GM23248 (cell line): ENCODE data around the gene PCGF5. TPM values are rescaled to one million over a fixed set of nuclear protein-coding genes. Genes with fewer than 3 reads are reported as not detected.
A peak's percentile ranks its signal among the peaks of the same experiment; 100 is the strongest.
"Not testable (repeated sequence)": the region's sequence is repeated elsewhere in the genome, so short reads cannot be mapped to it uniquely, and the experiment has no call there.

ENCODE experiments used
- DNase-seq: peaks from one replicate; pipeline ENCODE4 v3.0.0-alpha.2; 2015
- H2AFZ ChIP-seq: fragments of 200-600 bp; sonication (generic); 2 replicates; pipeline ENCODE4 v1.6.1; 2016; ENCODE audit warnings: antibody characterized with exemption
- H3F3A ChIP-seq: fragments of 200-600 bp; sonication (generic); 2 replicates; pipeline ENCODE4 v1.6.1; 2016; ENCODE audit warnings: mild to moderate bottlenecking, antibody characterized with exemption, mixed run types; ENCODE audit not compliant: insufficient read depth
- H3K27ac ChIP-seq: fragments of 200-600 bp; sonication (generic); 2 replicates; pipeline ENCODE4 v1.5.1; 2016; ENCODE audit warnings: mild to moderate bottlenecking
- H3K27me3 ChIP-seq: fragments of 200-600 bp; sonication (generic); replicated peaks from 2 replicates; pipeline ENCODE4 v1.6.1; 2016; ENCODE audit warnings: mild to moderate bottlenecking; ENCODE audit not compliant: insufficient read depth
- H3K36me3 ChIP-seq: fragments of 200-600 bp; sonication (generic); 2 replicates; pipeline ENCODE4 v1.6.1; 2016; ENCODE audit warnings: low read depth, mild to moderate bottlenecking
- H3K4me1 ChIP-seq: fragments of 200-600 bp; sonication (generic); 2 replicates; pipeline ENCODE4 v1.6.1; 2016; ENCODE audit warnings: mild to moderate bottlenecking; ENCODE audit not compliant: insufficient read depth
- H3K4me2 ChIP-seq: fragments of 200-600 bp; sonication (generic); one replicate; pipeline ENCODE4 v1.6.1; 2016; ENCODE audit warnings: mild to moderate bottlenecking; ENCODE audit not compliant: unreplicated experiment
- H3K4me3 ChIP-seq: fragments of 200-600 bp; sonication (generic); 2 replicates; pipeline ENCODE4 v1.5.1; 2016; ENCODE audit warnings: mild to moderate bottlenecking
- H3K79me2 ChIP-seq: fragments of 200-600 bp; sonication (generic); 2 replicates; pipeline ENCODE4 v1.6.1; 2016; ENCODE audit warnings: mild to moderate bottlenecking; ENCODE audit not compliant: insufficient read depth
- H3K9ac ChIP-seq: fragments of 200-600 bp; sonication (generic); 2 replicates; pipeline ENCODE4 v1.6.1; 2016; ENCODE audit warnings: mild to moderate bottlenecking
- H3K9me2 ChIP-seq: fragments of 200-600 bp; sonication (generic); 2 replicates; pipeline ENCODE4 v1.6.1; 2016; ENCODE audit warnings: mixed run types, mild to moderate bottlenecking, moderate library complexity; ENCODE audit not compliant: insufficient read depth
- H3K9me3 ChIP-seq: fragments of 200-600 bp; sonication (generic); one replicate; pipeline ENCODE4 v1.6.1; 2017; ENCODE audit warnings: low read depth
- H4K20me1 ChIP-seq: fragments of 200-600 bp; sonication (generic); 2 replicates; pipeline ENCODE4 v1.6.0; 2016; ENCODE audit not compliant: insufficient read depth
- EZH2 ChIP-seq: fragments of 200-600 bp; sonication (generic); IDR thresholded peaks from 2 replicates; pipeline ENCODE4 v1.6.1; 2018; ENCODE audit warnings: antibody characterized with exemption, mild to moderate bottlenecking; ENCODE audit not compliant: insufficient read depth, poor library complexity, severe bottlenecking
- EZH2phosphoT487 ChIP-seq: fragments of 200-600 bp; sonication (generic); IDR thresholded peaks from 2 replicates; pipeline ENCODE4 v1.6.1; 2018; ENCODE audit warnings: antibody characterized with exemption, moderate library complexity, mild to moderate bottlenecking, low read depth; ENCODE audit not compliant: insufficient read depth
- WGBS, 2 experiments: methylation state at CpG; one replicate each; pipeline ENCODE4 v1.1.6; 2015 to 2017; ENCODE audit warnings: low lambda C conversion rate in 2 of 2, low coverage in 1 of 2; ENCODE audit errors: missing lambda C conversion rate in 2 of 2; 5-methylcytosine and 5-hydroxymethylcytosine counted together
- in situ Hi-C: fragments of 300-500 bp; cut with MboI; formaldehyde crosslinking; loops from 2 replicates; pipeline ENCODE4 v1.15.0; 2020
- polyA plus RNA-seq: library from polyadenylated mRNA; unstranded; fragments of >200 nt; fragmentation: Nextera tagmentation; extraction: Ambion mirVana; gene quantifications from 2 replicates; pipeline ENCODE4 v1.2.1, GENCODE V29; 2016
- total RNA-seq: library from RNA; depleted of rRNA; stranded (reverse); fragments of >200 nt; shearing (Covaris generic); gene quantifications from 2 replicates; pipeline ENCODE4 v1.2.3, GENCODE V29; 2014

The PCGF5 gene
- total and polyA plus RNA-seq, 2 experiments from 2014 or later: 23.5 to 33.9 TPM

DNA sequence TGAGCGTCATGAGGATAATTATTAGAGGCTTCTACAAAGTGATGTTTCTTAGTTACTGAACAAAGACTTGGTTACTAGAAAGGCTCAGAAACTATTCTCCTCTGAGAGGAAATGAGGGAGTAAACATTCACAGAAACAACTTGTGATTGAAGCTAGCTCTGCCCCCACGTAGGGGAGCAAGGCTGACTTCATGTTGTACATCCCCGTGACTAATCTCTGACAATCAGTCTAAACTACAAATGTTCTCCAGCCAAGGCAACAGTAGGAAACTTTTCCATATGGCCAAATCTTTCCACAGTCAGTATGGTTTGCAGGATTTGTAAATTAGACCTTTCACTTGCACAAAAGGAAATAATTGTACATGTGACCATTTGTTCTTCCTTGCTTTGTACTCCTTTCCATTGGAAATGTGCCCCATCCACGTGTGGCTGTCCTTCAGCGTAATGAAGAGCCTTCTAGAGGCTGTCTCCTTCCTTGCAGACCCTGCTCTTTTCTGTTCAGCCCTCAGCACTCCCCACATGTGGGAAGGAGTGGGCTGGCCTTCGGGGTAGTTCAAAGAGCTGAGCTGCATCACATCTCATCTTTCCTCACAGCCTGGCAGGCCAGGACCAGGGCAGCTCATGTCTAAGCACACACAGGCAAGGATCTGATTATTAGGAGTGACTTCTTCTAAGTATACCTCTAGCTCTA is 93.5 kb downstream of the PCGF5 start:
- no peaks in the 10 kb centered on the region for H3K36me3 ChIP-seq
- H3K79me2 ChIP-seq: no peaks in the 10 kb centered on the region
- H3K9ac ChIP-seq: no peak overlapping the region
- no peak for TF ChIP-seq EZH2phosphoT487
- TF ChIP-seq EZH2: no peak
- H2AFZ ChIP-seq: 0 out of 2 replicates have a peak overlapping the region, but pooled peaks have one; percentile 25
- H3K4me2 ChIP-seq: peak overlapping the region; percentile 32
- H3K9me3 ChIP-seq: no peaks in the 10 kb centered on the region
- no peaks in the 10 kb centered on the region for H3K9me2 ChIP-seq
- in situ Hi-C loops: no loop called here
- no peaks in the 10 kb centered on the region for H3K27me3 ChIP-seq
- H4K20me1 ChIP-seq: no peaks in the 10 kb centered on the region
- no peak overlapping the region for H3K27ac ChIP-seq
- WGBS, 2 experiments: 33 to 37% methylated on average over 6 of the region's 6 CpGs
- H3K4me1 ChIP-seq: peaks cover 12% of the 10 kb centered on the region
- H3K4me3 ChIP-seq: no peak overlapping the region
- H3F3A ChIP-seq: peaks cover 17% of the 10 kb centered on the region
- DNase-seq: peak; percentile 81

- H3K9me2 ChIP-seq: no peaks in the 10 kb centered on the region
- peaks cover 17% of the 10 kb centered on the region for H3F3A ChIP-seq
- DNase-seq: no peak
- whole genome bisulfite sequencing, 2 experiments: 97 to 98% methylated on average over 2 of the region's 2 CpGs
- no peak overlapping the region for H3K9ac ChIP-seq
- no peak for TF ChIP-seq EZH2
- no peak for TF ChIP-seq EZH2phosphoT487
- no peak overlapping the region for H3K4me2 ChIP-seq
- H3K9me3 ChIP-seq: no peaks in the 10 kb centered on the region
- H4K20me1 ChIP-seq: no peaks in the 10 kb centered on the region
- peaks cover 12% of the 10 kb centered on the region for H3K4me1 ChIP-seq
- in situ Hi-C loops: no loop called here
- no peak overlapping the region for H3K4me3 ChIP-seq
- no peak overlapping the region for H2AFZ ChIP-seq
- H3K27me3 ChIP-seq: no peaks in the 10 kb centered on the region
- no peaks in the 10 kb centered on the region for H3K36me3 ChIP-seq
- H3K27ac ChIP-seq: no peak overlapping the region
- no peaks in the 10 kb centered on the region for H3K79me2 ChIP-seq
Measured at GRCh38 chr10:91316486-91316885, 96.0 kb downstream of the PCGF5 start.

- H3K27me3 ChIP-seq: no peaks in the 10 kb centered on the region
- TF ChIP-seq EZH2phosphoT487 (no peak), EZH2 (no peak)
- H3K79me2 ChIP-seq: no peaks in the 10 kb centered on the region
- H3K9ac ChIP-seq: no peak overlapping the region
- H3K9me2 ChIP-seq: no peaks in the 10 kb centered on the region
- no peaks in the 10 kb centered on the region for H3K9me3 ChIP-seq
- DNase-seq: no peak
- H4K20me1 ChIP-seq: no peaks in the 10 kb centered on the region
- H3K4me2 ChIP-seq: no peak overlapping the region
- peaks cover 12% of the 10 kb centered on the region for H3K4me1 ChIP-seq
- H3K4me3 ChIP-seq: no peak overlapping the region
- no peak overlapping the region for H3K27ac ChIP-seq
- in situ Hi-C loops: no loop called here
- no peak overlapping the region for H2AFZ ChIP-seq
- H3K36me3 ChIP-seq: no peaks in the 10 kb centered on the region
- peaks cover 17% of the 10 kb centered on the region for H3F3A ChIP-seq
Measured at GRCh38 chr10:91317541-91317940, 97.1 kb downstream of the PCGF5 start.

DNA sequence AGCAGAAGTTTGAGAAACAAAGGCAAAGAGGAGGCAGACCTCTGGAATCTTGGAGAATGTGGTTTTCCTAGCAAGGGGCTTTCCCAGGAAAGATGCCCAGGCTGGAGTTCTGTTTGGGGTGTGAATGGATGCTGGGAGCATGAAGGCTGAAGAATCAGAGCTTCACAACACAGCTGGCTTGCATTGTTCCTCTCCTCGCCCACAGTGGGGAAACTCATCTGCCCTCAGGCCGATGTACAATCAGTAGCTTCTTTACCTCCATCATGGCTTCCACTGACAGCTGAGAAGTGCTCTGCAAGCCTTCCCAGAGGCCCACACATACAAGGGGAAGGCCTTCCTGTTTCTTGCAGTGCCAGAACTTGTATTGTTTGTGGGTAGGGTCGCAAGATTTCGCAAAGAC is 98.9 kb downstream of the PCGF5 start:
- Histone ChIP-seq H3K9ac (no peak overlapping the region), H3K27ac (no peak overlapping the region), H3F3A (peaks cover 10% of the 10 kb centered on the region), H4K20me1 (no peaks in the 10 kb centered on the region), H3K9me2 (no peaks in the 10 kb centered on the region), H2AFZ (no peak overlapping the region), H3K79me2 (no peaks in the 10 kb centered on the region), H3K4me2 (no peak overlapping the region), H3K4me3 (no peak overlapping the region), H3K27me3 (no peaks in the 10 kb centered on the region), H3K4me1 (peaks cover 4% of the 10 kb centered on the region), H3K36me3 (no peaks in the 10 kb centered on the region), H3K9me3 (no peaks in the 10 kb centered on the region)
- WGBS, 2 experiments: 80 to 85% methylated on average over 4 of the region's 4 CpGs
- TF ChIP-seq EZH2 (no peak), EZH2phosphoT487 (no peak)
- in situ Hi-C loops: no loop called here
- no peak for DNase-seq

GRCh38 chr10:91323293-91323905 is 102.9 kb downstream of the PCGF5 start:
- H3K27me3 ChIP-seq, H2AFZ ChIP-seq, DNase-seq, H3K9me2 ChIP-seq, H3K9me3 ChIP-seq, H3F3A ChIP-seq, H3K36me3 ChIP-seq, H3K4me2 ChIP-seq, H3K4me1 ChIP-seq, H3K9ac ChIP-seq, H3K79me2 ChIP-seq, H3K27ac ChIP-seq, H4K20me1 ChIP-seq, in situ Hi-C loops, H3K4me3 ChIP-seq: not testable (repeated sequence)
- WGBS, 2 experiments: 89 to 94% methylated on average over 20 to 38 of the region's 44 CpGs
